CD4-positive, alpha-beta T cell treated with Interleukin-1 beta for 1 hour (primary cell): ENCODE results near the gene CLIP1.
"Not testable (repeated sequence)": the region's sequence is repeated elsewhere in the genome, so short reads cannot be mapped to it uniquely, and the experiment has no call there.

Source experiments
- DNase-seq, 2 donors: peaks; one replicate each; pipeline ENCODE4 v3.0.0-alpha.2; 2020 to 2022

The CLIP1 gene

GRCh38 chr12:122309564-122310121 lies 112.8 kb downstream of the CLIP1 start:
- no peak for DNase-seq

DNA sequence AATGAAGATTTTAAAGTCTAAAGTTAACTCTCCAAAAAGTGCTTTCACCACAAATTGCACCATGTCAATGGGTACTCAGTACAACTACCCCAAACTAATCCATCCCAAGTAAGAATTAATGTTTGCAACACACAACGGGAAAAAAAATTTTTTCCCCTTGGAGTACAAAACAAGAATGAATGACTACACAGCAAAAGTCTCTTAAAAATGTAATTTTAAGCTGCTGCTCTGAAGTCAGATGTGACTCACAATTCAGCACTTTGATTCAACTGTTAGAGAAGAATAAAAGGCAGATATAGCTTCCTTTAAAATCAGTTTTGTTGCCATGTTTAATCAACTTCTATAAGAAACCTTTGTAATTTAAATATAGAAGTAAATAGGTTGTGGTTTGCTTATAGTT lies 113.7 kb downstream of the CLIP1 start:
- DNase-seq, result no peak

- no peak for DNase-seq
Measured at GRCh38 chr12:122306407-122306806, 116.1 kb downstream of the CLIP1 start.

GRCh38 chr12:122304924-122305323 lies 117.5 kb downstream of the CLIP1 start:
- DNase-seq, result no peak

DNA sequence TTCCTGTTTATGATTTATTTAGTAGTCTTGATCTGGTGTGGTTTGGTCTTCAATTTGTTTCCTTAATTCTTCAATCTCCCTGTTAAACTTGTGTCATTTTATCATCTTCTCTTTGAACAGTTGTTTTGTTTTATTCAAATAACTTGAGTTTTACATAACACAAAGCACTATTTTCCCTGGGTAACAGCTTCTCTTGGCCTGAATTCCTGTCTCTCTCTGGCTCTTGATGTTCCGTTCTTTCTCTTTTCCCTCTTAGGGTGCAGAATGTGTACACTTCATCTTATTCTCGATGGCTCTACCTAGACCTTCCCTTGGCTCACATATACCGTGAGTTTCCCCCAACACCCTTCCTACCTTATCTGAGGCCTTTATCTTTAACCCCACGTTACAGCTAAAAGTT lies 119.4 kb downstream of the CLIP1 start:
- DNase-seq, result no peak

- no peak for DNase-seq
Measured at GRCh38 chr12:122298071-122298748, 124.3 kb downstream of the CLIP1 start.

DNA sequence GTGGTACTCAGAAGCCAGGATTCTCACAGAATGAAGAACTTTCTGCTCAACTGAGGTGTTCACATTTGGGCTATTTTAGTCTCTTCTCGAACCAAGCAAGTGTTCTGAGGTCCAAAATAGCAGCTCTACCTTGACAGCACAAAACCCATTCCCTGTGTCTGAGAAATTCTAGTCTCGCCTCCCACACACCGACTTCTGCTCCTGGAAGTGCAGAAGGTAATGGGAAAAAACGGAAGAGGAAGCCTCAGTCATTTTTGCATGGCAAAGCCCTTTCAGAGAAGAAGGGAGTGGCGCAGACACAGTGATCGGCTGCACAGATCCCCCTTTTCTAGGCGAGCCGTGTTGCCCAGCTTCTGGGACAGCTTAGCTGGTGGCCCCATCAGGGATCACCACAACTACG lies 125.0 kb downstream of the CLIP1 start:
- no peak for DNase-seq

DNA sequence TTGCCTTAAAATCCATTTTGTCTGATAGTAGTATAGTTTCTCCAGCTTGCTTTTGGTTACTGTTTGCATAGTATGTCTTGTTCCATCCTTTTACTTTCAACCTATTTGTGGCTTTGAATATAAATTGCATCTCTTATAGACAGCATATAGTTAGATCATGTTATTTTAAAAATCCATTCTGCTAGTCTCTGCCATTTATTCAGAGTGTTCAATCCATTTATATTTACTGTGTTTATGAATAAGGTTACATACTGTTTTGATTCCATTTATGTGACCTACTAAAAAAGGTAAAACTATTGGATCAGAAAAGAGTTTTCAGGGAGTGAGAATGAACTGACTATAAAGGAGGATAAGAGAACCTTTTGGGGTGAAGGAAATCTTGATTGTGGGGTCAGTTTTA lies 126.6 kb downstream of the CLIP1 start:
- no peak for DNase-seq

- DNase-seq, result no peak
Measured at GRCh38 chr12:122293081-122293480, 129.4 kb downstream of the CLIP1 start.

GRCh38 chr12:122291431-122291830 lies 131.0 kb downstream of the CLIP1 start:
- DNase-seq, result no peak

DNA sequence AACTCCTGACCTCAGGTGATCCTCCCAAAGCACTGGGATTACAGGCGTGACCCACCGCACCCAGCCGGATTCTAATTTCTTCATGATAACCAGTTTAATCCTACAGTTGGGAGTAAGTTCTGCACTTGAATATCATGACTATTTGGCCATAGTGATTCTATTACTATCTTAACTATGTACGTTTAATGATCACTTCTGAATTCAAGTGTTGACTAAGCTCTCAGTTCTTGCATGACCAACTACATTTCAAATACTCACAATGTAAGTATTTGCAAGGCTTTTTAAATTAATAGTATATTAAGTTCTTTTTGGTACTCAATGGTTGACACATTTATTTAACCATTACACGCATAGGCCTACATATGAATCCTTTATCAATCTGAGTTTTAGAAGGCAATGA lies 138.8 kb downstream of the CLIP1 start:
- no peak for DNase-seq

DNA sequence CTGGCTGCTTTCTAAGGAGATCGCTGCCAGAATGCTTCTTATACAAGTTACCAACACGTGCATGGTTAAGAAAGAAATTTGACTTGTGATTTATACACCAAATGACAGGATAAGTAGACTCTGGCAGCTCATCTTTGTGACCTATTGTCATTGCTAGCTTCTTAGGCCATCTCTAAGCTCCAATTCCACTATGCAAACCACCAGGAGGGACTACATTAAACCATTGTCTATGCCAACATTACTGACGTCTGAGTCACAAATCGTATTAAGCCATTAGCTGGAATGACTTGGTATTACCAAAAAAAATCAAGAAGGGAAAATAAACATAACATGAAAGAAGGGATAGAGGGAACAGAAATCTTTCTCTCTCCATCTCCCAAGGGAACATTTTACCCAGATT lies 140.4 kb downstream of the CLIP1 start:
- DNase-seq, result no peak

DNA sequence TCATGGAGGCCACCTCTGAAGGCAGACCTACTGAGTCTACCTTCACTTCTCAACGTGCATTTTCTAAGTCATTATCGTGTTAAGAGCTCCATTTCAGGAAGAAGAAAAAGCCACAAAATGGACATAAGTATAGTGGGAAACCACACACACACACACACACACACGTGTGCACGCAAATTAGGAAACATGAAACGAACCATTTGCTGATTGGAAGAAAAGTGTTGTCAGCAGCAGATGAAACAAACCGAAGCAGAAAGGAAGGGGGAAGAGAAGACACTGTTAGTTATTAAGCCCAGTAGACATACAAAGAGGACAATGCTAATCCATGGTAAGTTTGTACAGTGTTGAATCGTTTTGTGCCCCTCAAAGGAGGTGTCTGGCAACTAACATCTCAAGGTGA lies 146.2 kb downstream of the CLIP1 start:
- no peak for DNase-seq

DNA sequence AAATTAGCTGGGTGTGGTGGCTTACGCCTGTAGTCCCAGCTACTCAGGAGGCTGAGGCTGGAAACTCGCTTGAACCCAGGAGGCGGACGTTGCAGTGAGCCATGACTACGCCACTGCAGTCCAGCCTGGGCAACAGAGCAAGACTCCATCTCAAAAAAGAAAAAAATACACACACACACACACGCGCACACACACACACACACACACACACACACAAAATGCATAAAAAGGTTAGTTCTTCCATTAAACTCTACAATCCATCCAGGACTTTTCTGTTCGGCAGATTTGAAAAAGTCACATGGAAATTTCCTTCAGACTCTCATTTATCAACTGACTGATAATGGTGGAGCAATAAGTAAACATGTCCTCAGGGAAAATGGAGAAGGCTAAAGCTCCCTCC lies 147.0 kb downstream of the CLIP1 start:
- DNase-seq, result no peak

DNA sequence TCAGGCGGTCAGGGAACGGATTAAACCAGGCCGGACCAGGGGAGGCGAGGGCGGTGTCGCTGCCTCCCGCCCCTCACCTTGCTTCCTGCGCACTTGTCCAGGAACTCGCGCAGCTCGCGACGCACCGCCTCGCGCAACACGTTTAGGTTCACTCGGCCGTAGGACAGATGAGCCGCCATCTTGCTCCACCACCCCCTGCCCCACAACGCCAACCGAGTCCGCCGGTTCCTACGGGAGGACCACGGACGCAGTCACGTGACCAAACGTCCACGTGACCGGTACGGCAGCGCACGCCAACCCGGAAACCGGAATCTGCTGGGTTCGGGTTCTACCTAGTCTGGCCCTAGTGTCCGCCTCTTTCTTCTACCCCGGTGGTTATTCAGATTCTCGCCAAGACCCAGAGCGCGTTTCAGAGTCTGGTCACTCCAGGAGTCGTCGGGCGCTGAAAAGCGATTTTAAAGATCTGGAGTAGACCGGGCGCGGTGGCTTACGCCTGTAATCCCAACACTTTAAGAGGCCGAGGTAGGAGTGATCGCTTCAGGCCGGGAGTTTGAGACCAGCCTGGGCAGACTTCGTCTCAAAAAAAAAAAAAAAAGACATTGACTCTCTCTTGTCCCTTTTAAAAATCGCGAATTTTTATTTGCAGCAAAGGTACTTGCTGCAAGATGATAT lies 156.1 kb downstream of the CLIP1 start, which contains the start of gene VPS33A:
VPS33A (minus strand) TSS at position 265 of the 672 bp plus-strand sequence; CDS start at position 179, 86 bp downstream.
- peak; percentile 94 for DNase-seq

DNA sequence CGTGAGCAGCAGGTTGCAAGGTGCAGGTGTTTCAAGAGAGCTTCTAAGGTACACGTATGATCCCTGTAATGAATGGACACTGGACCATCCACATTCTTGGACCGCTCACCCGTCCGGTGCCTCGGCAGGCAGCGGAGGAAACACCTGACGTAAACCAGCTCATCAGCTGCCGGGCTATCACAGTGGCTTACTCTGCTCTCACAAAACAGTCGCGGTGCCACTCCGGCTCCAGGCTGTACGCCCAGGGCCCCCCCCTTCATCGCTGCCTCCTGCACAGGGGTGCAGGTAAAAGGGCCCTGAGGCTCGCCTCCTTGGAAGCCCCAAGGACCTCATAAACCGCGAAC lies 156.6 kb downstream of the CLIP1 start:
- DNase-seq, result peak in 1 of 2 donors; percentile 37

DNA sequence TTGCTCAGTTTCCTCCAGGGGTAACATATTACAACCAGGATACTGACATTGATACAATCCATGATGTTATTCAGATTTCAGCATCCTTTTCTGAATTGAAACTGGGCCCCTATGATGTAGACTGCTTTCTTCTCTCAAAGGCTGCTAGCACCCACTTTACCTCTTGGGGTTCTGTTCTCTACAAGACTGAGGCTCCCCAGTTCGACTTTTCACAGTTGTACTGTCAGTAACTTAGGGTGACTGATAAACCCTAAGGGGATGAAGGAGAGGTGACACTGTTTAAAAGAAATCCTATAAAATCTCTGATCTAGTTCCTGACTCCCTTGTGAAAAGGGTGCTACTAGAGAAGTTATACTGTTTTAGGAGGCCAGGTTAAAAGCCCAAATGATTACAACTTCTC lies 157.0 kb downstream of the CLIP1 start:
- DNase-seq, result peak; percentile 4 to 37

GRCh38 chr12:122260735-122261134 lies 161.7 kb downstream of the CLIP1 start:
- not testable (repeated sequence) for DNase-seq

GRCh38 chr12:122258939-122259338 lies 163.5 kb downstream of the CLIP1 start:
- not testable (repeated sequence) for DNase-seq

GRCh38 chr12:122258462-122258861 lies 164.0 kb downstream of the CLIP1 start:
- not testable (repeated sequence) for DNase-seq

GRCh38 chr12:122250536-122250935 lies 171.9 kb downstream of the CLIP1 start:
- DNase-seq, result no peak

DNA sequence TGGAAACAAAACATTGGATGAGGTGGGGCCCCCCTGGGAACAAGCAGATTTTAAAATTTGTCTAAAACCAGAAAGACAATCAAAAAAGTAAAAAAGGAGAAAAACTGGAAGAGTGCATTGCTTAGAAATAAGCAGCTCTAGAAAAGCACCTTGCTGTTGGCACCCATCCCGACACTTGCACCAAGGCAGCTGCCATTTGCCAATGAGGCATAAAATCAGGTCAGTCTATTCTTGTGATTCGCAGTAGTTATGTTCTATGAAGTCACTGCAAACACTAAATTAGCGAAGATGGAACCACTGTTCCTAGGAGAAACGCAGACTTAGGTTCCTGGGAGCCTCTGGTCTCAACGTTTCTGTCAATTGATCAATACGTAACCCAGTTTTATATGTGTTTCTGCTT lies 172.4 kb downstream of the CLIP1 start:
- no peak for DNase-seq

DNA sequence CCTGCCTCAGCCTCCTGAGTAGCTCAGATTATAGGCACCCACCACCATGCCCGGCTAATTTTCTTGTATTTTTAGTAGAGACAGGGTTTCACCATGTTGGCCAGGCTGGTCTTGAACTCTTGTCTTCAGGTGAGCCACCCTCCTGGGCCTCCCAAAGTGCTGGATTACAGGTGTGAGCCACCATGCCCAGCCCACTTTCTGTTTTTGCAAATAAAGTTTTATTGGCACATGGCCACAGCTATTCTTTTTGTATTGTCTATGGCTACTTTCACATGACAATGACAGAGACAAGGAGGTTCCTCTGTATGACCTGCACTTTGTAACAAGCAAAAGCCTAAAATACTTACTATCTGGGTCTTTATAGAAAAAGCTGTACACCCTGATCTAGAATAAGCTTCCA lies 176.9 kb downstream of the CLIP1 start:
- no peak for DNase-seq
